B cell (primary cell): ENCODE measurements around the gene KCTD18.

ENCODE experiments used
- CTCF ChIP-seq: fragments of 200-600 bp; IDR thresholded peaks from one replicate; pipeline ENCODE4 v1.8.0; 2022; ENCODE audit warnings: antibody characterized with exemption, mild to moderate bottlenecking
- EZH2 ChIP-seq: IDR thresholded peaks from 2 replicates; pipeline ENCODE4 v1.6.1; 2012; ENCODE audit warnings: borderline replicate concordance, low read depth, mild to moderate bottlenecking, moderate library complexity, low read length; ENCODE audit not compliant: insufficient read depth, poor library complexity, severe bottlenecking

GRCh38 chr2:200523158-200523557 lies 13.3 kb upstream of the KCTD18 start:
- no peak for TF ChIP-seq CTCF
- TF ChIP-seq EZH2, result no peak
